Thyroid gland (tissue), 4 donors: ENCODE data around the gene CPXM1. TPM values are rescaled to one million over a fixed set of nuclear protein-coding genes. Genes with fewer than 3 reads are reported as not detected.

Experiments used
- DNase-seq, 2 donors: peaks; one replicate each; pipeline ENCODE4 v3.0.0-alpha.2; 2019
- H3K27ac ChIP-seq, 3 donors: fragments of 200-600 bp; sonication (generic); 1 replicate in 2 of 3; 2 replicates in 1 of 3; pipeline ENCODE4 v1.5.1; 2016 to 2019; ENCODE audit warnings: mild to moderate bottlenecking in 1 of 3, moderate library complexity in 1 of 3
- H3K27me3 ChIP-seq: fragments of 200-600 bp; sonication (generic); one replicate; pipeline ENCODE4 v1.5.1; 2019
- H3K36me3 ChIP-seq, 2 donors: fragments of 200-600 bp; sonication (generic); one replicate each; pipeline ENCODE4 v1.5.1; 2016 to 2019
- H3K4me1 ChIP-seq, 2 donors: fragments of 200-600 bp; sonication (generic); one replicate each; pipeline ENCODE4 v1.5.1; 2017 to 2019
- H3K4me3 ChIP-seq, 3 donors: fragments of 200-600 bp; sonication (generic); replicated peaks in 1 of 3; 1 replicate in 2 of 3; 2 replicates in 1 of 3; pipeline ENCODE4 v1.5.1; 2016; ENCODE audit warnings: mild to moderate bottlenecking in 1 of 3
- H3K9me3 ChIP-seq: fragments of 200-600 bp; sonication (generic); one replicate; pipeline ENCODE4 v1.5.1; 2017
- CTCF ChIP-seq, 6 experiments: fragments of 200-600 bp in 3 of 6; fragments of 450-650 bp in 3 of 6; sonication (generic) in 3 of 6; IDR thresholded peaks; one replicate each; pipeline ENCODE4 v1.5.1; 2016 to 2019; ENCODE audit warnings: antibody characterized with exemption in 6 of 6, mild to moderate bottlenecking in 2 of 6, inconsistent platforms in 1 of 6, moderate library complexity in 1 of 6
- POLR2A ChIP-seq, 2 donors: fragments of 450-650 bp; IDR thresholded peaks; one replicate each; pipeline ENCODE4 v1.6.1; 2017; ENCODE audit warnings: antibody characterized with exemption in 2 of 2, mild to moderate bottlenecking in 2 of 2, moderate library complexity in 1 of 2
- WGBS, 2 donors: methylation state at CpG; one replicate each; pipeline ENCODE4 v1.1.5; 2017; 5-methylcytosine and 5-hydroxymethylcytosine counted together
- intact Hi-C: fragments of 100-400 bp; cut with DNase I; formaldehyde crosslinking; loops from one replicate; pipeline ENCODE4 v1.15.1; 2023
- total RNA-seq, 4 donors: library from RNA; depleted of rRNA; stranded (reverse); fragments of >200 nt; gene quantifications; one replicate each; pipeline ENCODE4 v1.2.3, GENCODE V29; 2016

Gene CPXM1
- total RNA-seq, 4 donors from 2014 or later, result 1.3 to 38.5 (median 16.5) TPM

- Histone ChIP-seq H3K27me3 (no peaks in the 10 kb centered on the region), H3K27ac (peak overlapping the region in 1 of 3 donors; percentile 57), H3K4me1 (peaks cover 31 to 40% of the 10 kb centered on the region in 2 donors), H3K4me3 (peak overlapping the region in 1 of 3 donors; percentile 36), H3K9me3 (no peaks in the 10 kb centered on the region), H3K36me3 (no peaks in the 10 kb centered on the region)
- 20% methylated on average over 3 of the region's 93 CpGs; no CpG with 5 or more reads in 1 of the 2 donors for WGBS, 2 donors
- peak; percentile 54 to 56 for DNase-seq
- intact Hi-C loops, result loop anchor here (10.0 kb wide), 1 partner anchor 93 kb away; the partner anchor contains the start of genes PCED1A and VPS16
- TF ChIP-seq POLR2A (IDR thresholded peaks at IDR 0.05) (no peak), CTCF (IDR thresholded peaks at IDR 0.05) (peak in 3 of 6 experiments; percentile 25 to 31 (median 28))
Measured at GRCh38 chr20:2751878-2752566, 48.4 kb downstream of the CPXM1 start.

- no peaks in the 10 kb centered on the region for H3K27me3 ChIP-seq
- intact Hi-C loops, result loop anchor here (10.0 kb wide), 1 partner anchor 93 kb away; the partner anchor contains the start of genes PCED1A and VPS16
- peak overlapping the region in 1 of 3 donors; percentile 57 for H3K27ac ChIP-seq
- peaks cover 31 to 40% of the 10 kb centered on the region in 2 donors for H3K4me1 ChIP-seq
- H3K4me3 ChIP-seq, result peak overlapping the region in 1 of 3 donors; percentile 36
- H3K9me3 ChIP-seq, result no peaks in the 10 kb centered on the region
- H3K36me3 ChIP-seq, result no peaks in the 10 kb centered on the region
- no peak for DNase-seq
- WGBS, 2 donors, result 44 to 53% methylated on average over 16 to 22 of the region's 26 CpGs
- TF ChIP-seq POLR2A (IDR thresholded peaks at IDR 0.05), result no peak
- TF ChIP-seq CTCF (IDR thresholded peaks at IDR 0.05), result no peak
Measured at GRCh38 chr20:2751347-2751877, 49.0 kb downstream of the CPXM1 start.

- intact Hi-C loops, result loop anchor here (10.0 kb wide), 1 partner anchor 94 kb away; the partner anchor contains the start of genes PCED1A and VPS16
- Histone ChIP-seq H3K4me1 (peaks cover 31 to 38% of the 10 kb centered on the region in 2 donors), H3K27me3 (no peaks in the 10 kb centered on the region), H3K4me3 (no peak overlapping the region), H3K9me3 (no peaks in the 10 kb centered on the region), H3K27ac (no peak overlapping the region), H3K36me3 (no peaks in the 10 kb centered on the region)
- DNase-seq, result no peak
- TF ChIP-seq POLR2A (IDR thresholded peaks at IDR 0.05), result no peak
- no peak for TF ChIP-seq CTCF (IDR thresholded peaks at IDR 0.05)
- WGBS, 2 donors, result 43 to 56% methylated on average over 34 of the region's 34 CpGs
Measured at GRCh38 chr20:2750491-2751251, 49.8 kb downstream of the CPXM1 start.

- intact Hi-C loops, result loop anchor here (10.0 kb wide), 1 partner anchor 95 kb away; the partner anchor contains the start of genes PCED1A and VPS16
- no peak for TF ChIP-seq POLR2A (IDR thresholded peaks at IDR 0.05)
- no peak for TF ChIP-seq CTCF (IDR thresholded peaks at IDR 0.05)
- Histone ChIP-seq H3K4me1 (peaks cover 26 to 32% of the 10 kb centered on the region in 2 donors), H3K36me3 (no peaks in the 10 kb centered on the region), H3K4me3 (no peak overlapping the region), H3K27ac (no peak overlapping the region), H3K27me3 (no peaks in the 10 kb centered on the region), H3K9me3 (no peaks in the 10 kb centered on the region)
- no peak for DNase-seq
- WGBS, 2 donors, result 53 to 59% methylated on average over 22 to 24 of the region's 30 CpGs
Measured at GRCh38 chr20:2749951-2750490, 50.4 kb downstream of the CPXM1 start.
